Ishikawa (cell line): ENCODE data around the gene MAP6.

Source experiments
- CEBPB ChIP-seq: IDR thresholded peaks from 2 replicates; pipeline ENCODE4 v1.6.1; 2012
- CREB1 ChIP-seq: IDR thresholded peaks from 2 replicates; pipeline ENCODE4 v1.6.1; 2012; ENCODE audit warnings: low read depth
- EGR1 ChIP-seq: IDR thresholded peaks from 2 replicates; pipeline ENCODE4 v1.6.1; 2012
- EP300 ChIP-seq: IDR thresholded peaks from 2 replicates; pipeline ENCODE4 v1.6.1; 2012; ENCODE audit warnings: borderline replicate concordance
- FOXM1 ChIP-seq: IDR thresholded peaks from 2 replicates; pipeline ENCODE4 v1.6.1; 2012; ENCODE audit warnings: low read depth, borderline replicate concordance
- NFIC ChIP-seq: IDR thresholded peaks from 2 replicates; pipeline ENCODE4 v1.6.1; 2012
- RAD21 ChIP-seq: IDR thresholded peaks from 2 replicates; pipeline ENCODE4 v1.6.1; 2012; ENCODE audit warnings: low read depth
- TAF1 ChIP-seq: IDR thresholded peaks from 2 replicates; pipeline ENCODE4 v1.6.1; 2012; ENCODE audit warnings: low read depth, mild to moderate bottlenecking
- TCF12 ChIP-seq: IDR thresholded peaks from 2 replicates; pipeline ENCODE4 v1.6.1; 2012; ENCODE audit warnings: low read depth
- TEAD4 ChIP-seq: IDR thresholded peaks from 2 replicates; pipeline ENCODE4 v1.6.1; 2012
- YY1 ChIP-seq: IDR thresholded peaks from 2 replicates; pipeline ENCODE4 v1.6.1; 2012; ENCODE audit warnings: low read depth
- ZBTB7A ChIP-seq: IDR thresholded peaks from 2 replicates; pipeline ENCODE4 v1.6.1; 2012; ENCODE audit warnings: low read depth
- TF ChIP-seq, protein P1 (sequence below): IDR thresholded peaks from 2 replicates; pipeline ENCODE4 v1.6.1; 2012
- TF ChIP-seq, protein P2 (sequence below): IDR thresholded peaks from 2 replicates; pipeline ENCODE4 v1.6.1; 2012
- TF ChIP-seq, protein P3 (sequence below): IDR thresholded peaks from 2 replicates; pipeline ENCODE4 v1.6.1; 2012; ENCODE audit warnings: low read depth, mild to moderate bottlenecking

The MAP6 gene

DNA sequence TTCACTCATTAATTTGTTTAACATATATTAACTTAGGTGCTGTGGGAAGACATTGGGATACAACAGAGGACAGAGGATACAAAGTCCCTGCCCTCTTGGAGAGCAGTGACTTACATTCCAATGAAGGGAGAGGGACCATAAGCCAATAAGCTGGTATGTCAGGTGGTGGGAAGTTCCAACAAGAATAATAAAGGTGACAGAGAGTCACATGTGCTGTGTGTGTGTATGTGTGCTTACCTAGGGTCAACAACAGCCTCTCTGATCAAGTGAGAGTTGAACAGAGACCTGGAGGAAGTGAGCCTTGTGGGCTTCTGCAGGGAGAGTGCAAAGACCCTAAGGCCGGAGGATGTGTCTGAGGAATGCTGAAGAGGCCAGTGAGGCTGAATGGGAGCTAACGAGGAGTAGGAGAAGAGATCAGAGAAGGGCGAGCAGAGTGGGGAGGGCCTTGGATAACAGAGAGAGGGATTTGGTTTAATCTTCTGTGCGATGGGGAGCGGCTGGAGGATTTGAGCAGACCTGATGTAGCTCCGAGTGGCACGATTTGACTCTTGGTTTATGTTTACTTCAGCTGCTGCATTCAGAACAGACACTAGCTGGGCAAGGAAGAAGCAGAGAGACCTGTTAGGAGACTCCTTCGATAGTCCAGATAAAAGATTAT lies 35.3 kb downstream of the MAP6 start:
- TF ChIP-seq ZBTB7A, result no peak
- TF ChIP-seq CREB1, result no peak
- no peak for TF ChIP-seq EP300
- no peak for TF ChIP-seq FOXM1
- TF ChIP-seq YY1, result no peak
- no peak for TF ChIP-seq CEBPB
- no peak for TF ChIP-seq RAD21
- TF ChIP-seq, protein P1, sequence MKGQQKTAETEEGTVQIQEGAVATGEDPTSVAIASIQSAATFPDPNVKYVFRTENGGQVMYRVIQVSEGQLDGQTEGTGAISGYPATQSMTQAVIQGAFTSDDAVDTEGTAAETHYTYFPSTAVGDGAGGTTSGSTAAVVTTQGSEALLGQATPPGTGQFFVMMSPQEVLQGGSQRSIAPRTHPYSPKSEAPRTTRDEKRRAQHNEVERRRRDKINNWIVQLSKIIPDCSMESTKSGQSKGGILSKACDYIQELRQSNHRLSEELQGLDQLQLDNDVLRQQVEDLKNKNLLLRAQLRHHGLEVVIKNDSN, result no peak
- no peak for TF ChIP-seq EGR1
- TF ChIP-seq, protein P2, sequence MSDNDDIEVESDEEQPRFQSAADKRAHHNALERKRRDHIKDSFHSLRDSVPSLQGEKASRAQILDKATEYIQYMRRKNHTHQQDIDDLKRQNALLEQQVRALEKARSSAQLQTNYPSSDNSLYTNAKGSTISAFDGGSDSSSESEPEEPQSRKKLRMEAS, result no peak
- TF ChIP-seq TEAD4, result no peak
- TF ChIP-seq, protein P3, sequence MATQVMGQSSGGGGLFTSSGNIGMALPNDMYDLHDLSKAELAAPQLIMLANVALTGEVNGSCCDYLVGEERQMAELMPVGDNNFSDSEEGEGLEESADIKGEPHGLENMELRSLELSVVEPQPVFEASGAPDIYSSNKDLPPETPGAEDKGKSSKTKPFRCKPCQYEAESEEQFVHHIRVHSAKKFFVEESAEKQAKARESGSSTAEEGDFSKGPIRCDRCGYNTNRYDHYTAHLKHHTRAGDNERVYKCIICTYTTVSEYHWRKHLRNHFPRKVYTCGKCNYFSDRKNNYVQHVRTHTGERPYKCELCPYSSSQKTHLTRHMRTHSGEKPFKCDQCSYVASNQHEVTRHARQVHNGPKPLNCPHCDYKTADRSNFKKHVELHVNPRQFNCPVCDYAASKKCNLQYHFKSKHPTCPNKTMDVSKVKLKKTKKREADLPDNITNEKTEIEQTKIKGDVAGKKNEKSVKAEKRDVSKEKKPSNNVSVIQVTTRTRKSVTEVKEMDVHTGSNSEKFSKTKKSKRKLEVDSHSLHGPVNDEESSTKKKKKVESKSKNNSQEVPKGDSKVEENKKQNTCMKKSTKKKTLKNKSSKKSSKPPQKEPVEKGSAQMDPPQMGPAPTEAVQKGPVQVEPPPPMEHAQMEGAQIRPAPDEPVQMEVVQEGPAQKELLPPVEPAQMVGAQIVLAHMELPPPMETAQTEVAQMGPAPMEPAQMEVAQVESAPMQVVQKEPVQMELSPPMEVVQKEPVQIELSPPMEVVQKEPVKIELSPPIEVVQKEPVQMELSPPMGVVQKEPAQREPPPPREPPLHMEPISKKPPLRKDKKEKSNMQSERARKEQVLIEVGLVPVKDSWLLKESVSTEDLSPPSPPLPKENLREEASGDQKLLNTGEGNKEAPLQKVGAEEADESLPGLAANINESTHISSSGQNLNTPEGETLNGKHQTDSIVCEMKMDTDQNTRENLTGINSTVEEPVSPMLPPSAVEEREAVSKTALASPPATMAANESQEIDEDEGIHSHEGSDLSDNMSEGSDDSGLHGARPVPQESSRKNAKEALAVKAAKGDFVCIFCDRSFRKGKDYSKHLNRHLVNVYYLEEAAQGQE, result no peak
- no peak for TF ChIP-seq NFIC
- no peak for TF ChIP-seq TAF1
- no peak for TF ChIP-seq TCF12

- TF ChIP-seq, protein P3, result no peak
- TF ChIP-seq ZBTB7A (no peak), TCF12 (no peak), TEAD4 (no peak), TAF1 (no peak), YY1 (no peak), CREB1 (no peak), EGR1 (no peak), EP300 (no peak), RAD21 (no peak), FOXM1 (no peak), NFIC (no peak)
- TF ChIP-seq, protein P1, result no peak
- TF ChIP-seq, protein P2, result no peak
Observed at GRCh38 chr11:75632962-75633361, 35.9 kb downstream of the MAP6 start.

DNA sequence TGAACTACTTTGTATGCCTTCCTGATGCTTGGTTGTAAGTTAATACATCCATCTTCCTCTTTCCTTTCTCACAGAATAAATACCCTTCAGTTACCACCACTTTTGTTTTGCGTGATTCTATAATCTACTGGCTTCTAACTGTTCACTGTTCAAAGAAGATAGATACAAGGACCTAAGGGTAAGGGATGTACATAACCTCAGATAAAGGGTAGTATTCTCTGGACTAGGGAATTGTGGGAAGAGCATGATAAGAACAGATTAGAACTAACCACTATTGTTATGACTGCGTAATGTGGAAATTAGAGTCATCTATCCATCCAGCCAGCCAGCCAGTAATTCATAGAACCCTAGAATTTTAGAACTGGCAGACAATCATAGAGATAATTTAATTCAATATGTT lies 36.4 kb downstream of the MAP6 start:
- TF ChIP-seq CEBPB (no peak), RAD21 (no peak), ZBTB7A (no peak), TCF12 (no peak), YY1 (no peak), EP300 (no peak), CREB1 (no peak), TAF1 (no peak), TEAD4 (no peak)
- TF ChIP-seq, protein P2, result no peak

DNA sequence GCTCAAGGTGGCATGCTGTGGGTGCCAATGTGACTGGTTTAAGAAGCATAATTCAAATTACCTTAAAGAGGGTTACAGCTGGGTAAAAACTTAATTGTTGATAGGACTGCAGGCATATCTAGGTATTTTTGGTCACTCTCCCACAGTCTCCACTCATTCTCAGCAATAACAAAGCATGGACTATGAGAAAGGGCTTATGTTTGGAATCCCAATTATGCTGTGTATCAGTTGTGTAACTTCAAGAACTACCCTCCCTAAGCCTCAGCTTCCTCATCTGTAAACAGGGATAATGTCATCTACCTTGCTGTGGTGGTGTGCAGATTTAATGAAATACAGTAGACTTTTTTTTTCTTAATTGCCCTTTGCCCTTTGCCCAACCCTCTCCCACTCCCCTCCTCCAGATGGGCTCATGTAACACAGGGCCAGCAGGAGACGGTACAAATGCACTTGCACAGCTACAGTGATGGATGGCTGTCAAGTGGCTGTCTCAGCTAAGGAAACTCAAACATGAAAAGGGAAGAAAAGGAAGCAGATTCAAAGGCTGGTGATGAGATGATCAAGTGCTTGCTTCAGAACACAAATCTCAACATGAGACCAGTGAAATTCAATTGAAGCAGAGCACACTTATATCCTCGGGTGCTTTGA lies 37.6 kb downstream of the MAP6 start:
- TF ChIP-seq EP300 (no peak), CEBPB (no peak), ZBTB7A (no peak), NFIC (no peak), TEAD4 (no peak)
- TF ChIP-seq, protein P2, result no peak
- TF ChIP-seq, protein P3, result no peak
